NCI-H2196 treated with DMSO at 0.1 percent for 48 hours (cell line): ENCODE data around the gene FBXO5.
"Not testable (repeated sequence)": the region's sequence is repeated elsewhere in the genome, so short reads cannot be mapped to it uniquely, and the experiment has no call there.

Experiments
- DNase-seq: peaks from one replicate; lab custom pipeline; 2025; ENCODE audit not compliant: unreplicated experiment; lab: John Stamatoyannopoulos, UW

The FBXO5 gene

GRCh38 chr6:152982904-152983636 lies at the start of gene FBXO5:
FBXO5 (minus strand) TSS chr6:152983041; CDS start chr6:152982959, 82 bp downstream.
- DNase-seq: peak; percentile 96

GRCh38 chr6:153032255-153032882 lies 49.5 kb upstream of the FBXO5 start:
- DNase-seq: peak; percentile 11

GRCh38 chr6:153031335-153031955 lies 48.6 kb upstream of the FBXO5 start:
- DNase-seq: no peak

GRCh38 chr6:153028963-153029362 lies 46.1 kb upstream of the FBXO5 start:
- DNase-seq: no peak

GRCh38 chr6:153028286-153028685 lies 45.4 kb upstream of the FBXO5 start:
- DNase-seq: no peak

GRCh38 chr6:153027480-153027879 lies 44.6 kb upstream of the FBXO5 start:
- DNase-seq: no peak

GRCh38 chr6:153024709-153025017 lies 41.8 kb upstream of the FBXO5 start:
- no peak for DNase-seq

- DNase-seq: peak; percentile 53
Observed at GRCh38 chr6:153023977-153024708, 41.3 kb upstream of the FBXO5 start.

GRCh38 chr6:153018355-153018754 lies 35.5 kb upstream of the FBXO5 start:
- no peak for DNase-seq

- no peak for DNase-seq
Observed at GRCh38 chr6:153016846-153017245, 34.0 kb upstream of the FBXO5 start.

- no peak for DNase-seq
Observed at GRCh38 chr6:153015094-153015640, 32.3 kb upstream of the FBXO5 start.

GRCh38 chr6:153013438-153013837 lies 30.6 kb upstream of the FBXO5 start:
- no peak for DNase-seq

- DNase-seq: no peak
Observed at GRCh38 chr6:153012856-153013255, 30.0 kb upstream of the FBXO5 start.

GRCh38 chr6:153003366-153003690 lies 20.5 kb upstream of the FBXO5 start:
- no peak for DNase-seq

GRCh38 chr6:153002613-153003365 lies 19.9 kb upstream of the FBXO5 start, which contains the start of gene MTRF1L:
MTRF1L (minus strand) TSS chr6:153002709; CDS start chr6:153002685, 24 bp downstream.
- peak; percentile 92 for DNase-seq

- no peak for DNase-seq
Observed at GRCh38 chr6:153001767-153002612, 19.1 kb upstream of the FBXO5 start.

GRCh38 chr6:153000790-153001189 lies 17.9 kb upstream of the FBXO5 start:
- DNase-seq: not testable (repeated sequence)

- DNase-seq: no peak
Observed at GRCh38 chr6:153000243-153000642, 17.4 kb upstream of the FBXO5 start.

- not testable (repeated sequence) for DNase-seq
Observed at GRCh38 chr6:152999538-152999937, 16.7 kb upstream of the FBXO5 start.

GRCh38 chr6:152993847-152994246 lies 11.0 kb upstream of the FBXO5 start:
- no peak for DNase-seq
